IMR-90 (cell line): ENCODE data around the gene PLCB3. TPM values are rescaled to one million over a fixed set of nuclear protein-coding genes. Genes with fewer than 3 reads are reported as not detected.

Source experiments
- ATAC-seq: fragments of 200-7000 bp; cut with Tn5 transposase; 2 replicates; pipeline ENCODE4 v1.9.1; 2020; ENCODE audit warnings: low read depth, mild to moderate bottlenecking, moderate library complexity
- BruUV-seq: library from RNA; stranded (reverse); fragments of 400-500 nt; replicated peaks from 2 replicates; lab custom pipeline; 2021; lab: Mats Ljungman, UMichigan
- CTCF ChIA-PET: fragments of 300-600 bp; formaldehyde crosslinking; extraction: SDS; loops from one replicate; lab custom pipeline; 2021; ENCODE audit warnings: antibody characterized with exemption; lab: Yijun Ruan, JAX
- POLR2A ChIA-PET: fragments of 300-600 bp; sonication (Branson Sonifier 250); formaldehyde crosslinking; loops from one replicate; lab custom pipeline; 2022; ENCODE audit warnings: antibody characterized with exemption; ENCODE audit not compliant: unreplicated experiment; lab: Charles Lee
- DNase-seq: peaks from one replicate; pipeline ENCODE4 v3.0.0; 2013
- H2AFZ ChIP-seq: replicated peaks from 2 replicates; pipeline ENCODE3; 2013; ENCODE audit warnings: low read length, mild to moderate bottlenecking; ENCODE audit not compliant: poor library complexity
- H2AK5ac ChIP-seq: 2 replicates; pipeline ENCODE4 v1.6.1; 2013; ENCODE audit warnings: low read depth, low read length, inconsistent platforms
- H2AK9ac ChIP-seq: replicated peaks from 2 replicates; pipeline ENCODE3; 2013; ENCODE audit warnings: mild to moderate bottlenecking, low read depth, low read length, moderate library complexity; ENCODE audit not compliant: poor library complexity
- H2BK120ac ChIP-seq: 2 replicates; pipeline ENCODE4 v1.6.1; 2013; ENCODE audit warnings: low read depth, low read length, inconsistent platforms
- H2BK15ac ChIP-seq: 3 replicates; pipeline ENCODE4 v1.6.1; 2013; ENCODE audit warnings: low read depth, low read length, inconsistent platforms
- H2BK20ac ChIP-seq: 2 replicates; pipeline ENCODE4 v1.6.1; 2013; ENCODE audit warnings: low read depth, mild to moderate bottlenecking, inconsistent platforms, low read length, moderate library complexity
- H2BK5ac ChIP-seq: 2 replicates; pipeline ENCODE4 v1.6.1; 2013; ENCODE audit warnings: mild to moderate bottlenecking, low read depth, low read length, inconsistent platforms; ENCODE audit not compliant: poor library complexity, severe bottlenecking
- H3K14ac ChIP-seq: replicated peaks from 2 replicates; pipeline ENCODE4 v1.6.1; 2013; ENCODE audit warnings: low read depth, low read length, inconsistent platforms
- H3K18ac ChIP-seq: 2 replicates; pipeline ENCODE4 v1.6.1; 2013; ENCODE audit warnings: low read depth, low read length, control low read depth
- H3K23ac ChIP-seq: 2 replicates; pipeline ENCODE4 v1.6.1; 2013; ENCODE audit warnings: low read depth, low read length, inconsistent platforms
- H3K27ac ChIP-seq: 2 replicates; pipeline ENCODE4 v1.5.1; 2013; ENCODE audit warnings: mild to moderate bottlenecking, control low read depth, low read length; ENCODE audit not compliant: insufficient read depth
- H3K27me3 ChIP-seq: 2 replicates; pipeline ENCODE4 v1.6.1; 2013; ENCODE audit warnings: low read length; ENCODE audit not compliant: control insufficient read depth, insufficient read depth
- H3K36me3 ChIP-seq: 2 replicates; pipeline ENCODE4 v1.6.1; 2013; ENCODE audit warnings: low read length, mixed read lengths; ENCODE audit not compliant: control insufficient read depth, insufficient read depth
- H3K4ac ChIP-seq: 2 replicates; pipeline ENCODE4 v1.6.1; 2013; ENCODE audit warnings: low read depth, low read length, inconsistent platforms
- H3K4me1 ChIP-seq: 2 replicates; pipeline ENCODE4 v1.6.1; 2013; ENCODE audit warnings: low read length, mixed read lengths; ENCODE audit not compliant: control insufficient read depth, insufficient read depth
- H3K4me2 ChIP-seq: 2 replicates; pipeline ENCODE4 v1.6.1; 2013; ENCODE audit warnings: low read depth, mild to moderate bottlenecking, control low read depth, low read length, moderate library complexity
- H3K4me3 ChIP-seq: 2 replicates; pipeline ENCODE4 v1.5.1; 2013; ENCODE audit warnings: low read depth, mild to moderate bottlenecking, control low read depth, low read length, moderate library complexity; ENCODE audit not compliant: insufficient read depth
- H3K56ac ChIP-seq: 2 replicates; pipeline ENCODE4 v1.6.1; 2013; ENCODE audit warnings: low read length, inconsistent platforms; ENCODE audit not compliant: insufficient read depth; ENCODE audit errors: extremely low read depth
- H3K79me1 ChIP-seq, 2 experiments: 2 replicates each; pipeline ENCODE4 v1.6.1; 2013; ENCODE audit warnings: low read length in 2 of 2, inconsistent platforms in 1 of 2, low read depth in 1 of 2
- H3K9ac ChIP-seq: 2 replicates; pipeline ENCODE4 v1.6.1; 2013; ENCODE audit warnings: low read depth, low read length, control low read depth
- H3K9me1 ChIP-seq: 2 replicates; pipeline ENCODE4 v1.6.1; 2013; ENCODE audit warnings: low read length, inconsistent platforms; ENCODE audit not compliant: insufficient read depth
- H3K9me3 ChIP-seq: 2 replicates; pipeline ENCODE4 v1.6.1; 2013; ENCODE audit warnings: low read length; ENCODE audit not compliant: control insufficient read depth, insufficient read depth
- H4K20me1 ChIP-seq: 2 replicates; pipeline ENCODE4 v1.6.1; 2013; ENCODE audit warnings: low read length, inconsistent platforms; ENCODE audit not compliant: insufficient read depth
- H4K5ac ChIP-seq: 2 replicates; pipeline ENCODE4 v1.6.1; 2013; ENCODE audit warnings: mild to moderate bottlenecking, low read depth, low read length, control low read depth
- H4K8ac ChIP-seq, 2 experiments: 2 replicates each; pipeline ENCODE4 v1.6.1; 2013; ENCODE audit warnings: low read depth in 2 of 2, low read length in 2 of 2, control low read depth in 1 of 2, inconsistent platforms in 1 of 2
- H4K91ac ChIP-seq: 2 replicates; pipeline ENCODE4 v1.6.1; 2013; ENCODE audit warnings: low read depth, low read length, inconsistent platforms; ENCODE audit not compliant: insufficient read depth
- CEBPB ChIP-seq: IDR thresholded peaks from 2 replicates; pipeline ENCODE4 v1.6.1; 2012; ENCODE audit warnings: low read depth, low read length, improper control_type of control experiment
- MAFK ChIP-seq: IDR thresholded peaks from 2 replicates; pipeline ENCODE4 v1.6.1; 2012; ENCODE audit warnings: low read depth, low read length, improper control_type of control experiment
- MAZ ChIP-seq: IDR thresholded peaks from 2 replicates; pipeline ENCODE4 v1.6.1; 2012; ENCODE audit warnings: low read depth, mild to moderate bottlenecking, low read length, improper control_type of control experiment, moderate library complexity, borderline replicate concordance
- NFE2L2 ChIP-seq: fragments of 150-350 bp; IDR thresholded peaks from 2 replicates; pipeline ENCODE4 v1.6.1; 2016; ENCODE audit warnings: low read depth, mild to moderate bottlenecking, low read length
- POLR2A ChIP-seq: IDR thresholded peaks from 2 replicates; pipeline ENCODE4 v1.6.1; 2012; ENCODE audit warnings: mild to moderate bottlenecking, low read depth, low read length
- RCOR1 ChIP-seq: IDR thresholded peaks from 2 replicates; pipeline ENCODE4 v1.6.1; 2012; ENCODE audit warnings: mild to moderate bottlenecking, low read length, improper control_type of control experiment; ENCODE audit not compliant: insufficient replicate concordance
- WGBS, 2 experiments: methylation state at CpG; one replicate each; pipeline versions ENCODE4 v1.1.5 to v1.1.7; 2013; ENCODE audit warnings: missing lambda C conversion rate in 2 of 2; ENCODE audit not compliant: insufficient read length in 1 of 2; ENCODE audit errors: extremely low coverage in 2 of 2; 5-methylcytosine and 5-hydroxymethylcytosine counted together
- dilution Hi-C: fragments of 300-500 bp; cut with HindIII; formaldehyde crosslinking; loops from one replicate; pipeline ENCODE4 v1.14.3; 2018; ENCODE audit warnings: low sequenced_read_pairs; ENCODE audit not compliant: unreplicated experiment
- in situ Hi-C: fragments of 300-500 bp; cut with MboI; formaldehyde crosslinking; loops from 3 replicates; pipeline ENCODE4 v1.14.3; 2019; ENCODE audit warnings: low sequenced_read_pairs, inconsistent platforms, mixed read lengths
- intact Hi-C: fragments of 100-400 bp; cut with micrococcal nuclease; formaldehyde crosslinking; loops from 2 replicates; pipeline ENCODE4 v1.10.0; 2022
- polyA plus RNA-seq, 3 experiments: library from polyadenylated mRNA; depleted of rRNA; stranded (reverse); fragments of >200 nt; gene quantifications; 2 replicates each; pipeline ENCODE4 v1.2.3, GENCODE V29; 2012; ENCODE audit warnings: low replicate concordance in 1 of 3
- total RNA-seq: library from RNA; depleted of rRNA; stranded (reverse); fragments of >200 nt; gene quantifications from 2 replicates; pipeline ENCODE4 v1.2.3, GENCODE V29; 2012
- TF ChIP-seq, protein P1 (sequence below): fragments of 150-350 bp; IDR thresholded peaks from 2 replicates; pipeline ENCODE4 v1.6.1; 2016; ENCODE audit warnings: low read depth, mild to moderate bottlenecking, low read length, moderate library complexity, borderline replicate concordance
- TF ChIP-seq, protein P2 (sequence below): conservative IDR thresholded peaks from 2 replicates; pipeline ENCODE4 v1.5.1; 2012; ENCODE audit warnings: mild to moderate bottlenecking, low read depth, low read length, improper control_type of control experiment

PLCB3 gene
- total and polyA plus RNA-seq, 2 of the 4 experiments (the other 2 are of a cell fraction), result 23.9 to 24.9 TPM

DNA sequence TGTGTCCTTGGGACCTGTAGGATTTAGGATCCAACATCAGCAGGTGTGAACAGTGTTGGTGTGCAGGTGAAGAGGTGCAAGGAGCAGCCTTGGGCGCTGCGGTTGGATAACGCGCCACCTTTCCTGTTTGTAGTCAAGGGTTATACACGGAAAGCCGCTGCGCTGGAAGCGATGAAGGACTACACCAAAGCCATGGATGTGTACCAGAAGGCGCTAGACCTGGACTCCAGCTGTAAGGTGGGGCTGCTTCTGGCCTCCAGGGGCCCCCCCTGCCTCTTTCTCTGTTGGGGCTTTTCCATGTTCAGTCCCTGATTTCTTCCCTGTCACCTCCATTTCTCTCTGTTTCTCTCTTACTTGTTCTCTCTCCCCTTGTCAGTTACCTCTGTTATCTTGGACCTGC is 48.3 kb upstream of the PLCB3 start:
- H2BK20ac ChIP-seq, result no peak overlapping the region
- H2AK9ac ChIP-seq, result no peak overlapping the region
- H2AFZ ChIP-seq, result no peak overlapping the region
- no peak overlapping the region for H2BK5ac ChIP-seq
- H2AK5ac ChIP-seq, result no peak overlapping the region
- intact Hi-C loops, result loop anchor here (10.0 kb wide), 1 partner anchor 452 kb away; no protein-coding TSS in a partner anchor
- in situ Hi-C loops, result loop anchor here (5.0 kb wide), 1 partner anchor 99 kb away; the partner anchor contains the start of gene CATSPERZ
- H4K5ac ChIP-seq, result no peak overlapping the region
- H4K20me1 ChIP-seq, result peaks cover 13% of the 10 kb centered on the region; the same call in 1 of the 2 replicates
- no peak overlapping the region for H3K4me2 ChIP-seq
- ATAC-seq, result no peak
- DNase-seq, result no peak
- H3K9ac ChIP-seq, result no peak overlapping the region
- no peak overlapping the region for H3K18ac ChIP-seq
- ChIA-PET CTCF (interaction anchor here (2.0 kb wide), 1 partner anchor 98 kb away, joined by 12 read pairs; no protein-coding TSS in a partner anchor), POLR2A (no interaction called here)
- peaks cover 0 to 40% of the 10 kb centered on the region in 2 experiments; a peak in 3 of 4 replicates for H3K79me1 ChIP-seq
- no peak overlapping the region for H2BK15ac ChIP-seq
- H3K14ac ChIP-seq, result no peak overlapping the region
- no peak overlapping the region for H3K56ac ChIP-seq
- TF ChIP-seq RCOR1, result no peak
- no peak for TF ChIP-seq CEBPB
- TF ChIP-seq, protein P1, sequence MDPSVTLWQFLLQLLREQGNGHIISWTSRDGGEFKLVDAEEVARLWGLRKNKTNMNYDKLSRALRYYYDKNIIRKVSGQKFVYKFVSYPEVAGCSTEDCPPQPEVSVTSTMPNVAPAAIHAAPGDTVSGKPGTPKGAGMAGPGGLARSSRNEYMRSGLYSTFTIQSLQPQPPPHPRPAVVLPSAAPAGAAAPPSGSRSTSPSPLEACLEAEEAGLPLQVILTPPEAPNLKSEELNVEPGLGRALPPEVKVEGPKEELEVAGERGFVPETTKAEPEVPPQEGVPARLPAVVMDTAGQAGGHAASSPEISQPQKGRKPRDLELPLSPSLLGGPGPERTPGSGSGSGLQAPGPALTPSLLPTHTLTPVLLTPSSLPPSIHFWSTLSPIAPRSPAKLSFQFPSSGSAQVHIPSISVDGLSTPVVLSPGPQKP, result no peak
- TF ChIP-seq NFE2L2, result no peak
- no peak for TF ChIP-seq MAFK
- TF ChIP-seq, protein P2, sequence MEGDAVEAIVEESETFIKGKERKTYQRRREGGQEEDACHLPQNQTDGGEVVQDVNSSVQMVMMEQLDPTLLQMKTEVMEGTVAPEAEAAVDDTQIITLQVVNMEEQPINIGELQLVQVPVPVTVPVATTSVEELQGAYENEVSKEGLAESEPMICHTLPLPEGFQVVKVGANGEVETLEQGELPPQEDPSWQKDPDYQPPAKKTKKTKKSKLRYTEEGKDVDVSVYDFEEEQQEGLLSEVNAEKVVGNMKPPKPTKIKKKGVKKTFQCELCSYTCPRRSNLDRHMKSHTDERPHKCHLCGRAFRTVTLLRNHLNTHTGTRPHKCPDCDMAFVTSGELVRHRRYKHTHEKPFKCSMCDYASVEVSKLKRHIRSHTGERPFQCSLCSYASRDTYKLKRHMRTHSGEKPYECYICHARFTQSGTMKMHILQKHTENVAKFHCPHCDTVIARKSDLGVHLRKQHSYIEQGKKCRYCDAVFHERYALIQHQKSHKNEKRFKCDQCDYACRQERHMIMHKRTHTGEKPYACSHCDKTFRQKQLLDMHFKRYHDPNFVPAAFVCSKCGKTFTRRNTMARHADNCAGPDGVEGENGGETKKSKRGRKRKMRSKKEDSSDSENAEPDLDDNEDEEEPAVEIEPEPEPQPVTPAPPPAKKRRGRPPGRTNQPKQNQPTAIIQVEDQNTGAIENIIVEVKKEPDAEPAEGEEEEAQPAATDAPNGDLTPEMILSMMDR, result no peak
- no peak for TF ChIP-seq POLR2A
- TF ChIP-seq MAZ, result no peak
- H3K9me3 ChIP-seq, result no peaks in the 10 kb centered on the region
- H3K27me3 ChIP-seq, result no peaks in the 10 kb centered on the region
- WGBS, 2 experiments, result no CpG with 5 or more reads among the region's 9 CpGs
- no peak overlapping the region for H2BK120ac ChIP-seq
- no peak overlapping the region for H3K27ac ChIP-seq
- no peaks in the 10 kb centered on the region for H3K9me1 ChIP-seq
- no TSS peak for BruUV-seq
- H3K4ac ChIP-seq, result no peak overlapping the region
- peaks cover 9% of the 10 kb centered on the region for H3K4me1 ChIP-seq
- peaks cover 61% of the 10 kb centered on the region for H3K36me3 ChIP-seq
- no peak overlapping the region for H3K4me3 ChIP-seq
- no peak overlapping the region for H3K23ac ChIP-seq
- H4K8ac ChIP-seq, result no peak overlapping the region
- dilution Hi-C loops, result no loop called here
- no peak overlapping the region for H4K91ac ChIP-seq
